Measurements from ENCODE around the gene MIF4GD. TPM values are rescaled to one million over a fixed set of nuclear protein-coding genes. Genes with fewer than 3 reads are reported as not detected.
A peak's percentile ranks its signal among the peaks of the same experiment; 100 is the strongest.

Gene MIF4GD
- total RNA-seq, 2 experiments from 2014 or later, result 50.2 to 57.2 TPM

- Mint-ChIP-seq H3K36me3 (peaks cover 21% of the 10 kb centered on the region), H3K27me3 (no peaks in the 10 kb centered on the region), H3K9me3 (no peaks in the 10 kb centered on the region), H3K4me3 (peak overlapping the region; percentile 83), H3K27ac (peak overlapping the region; percentile 80), H3K4me1 (ENCODE audit: low read depth) (peaks cover 31% of the 10 kb centered on the region)
- intact Hi-C loops (cut with micrococcal nuclease), result loop anchor here (1.0 to 5.0 kb wide), 3 partner anchors 9 to 247 kb away; partner anchors contain the start of genes CASKIN2, GGA3, MRPS7 and TSEN54
- POLR2A ChIA-PET, result interaction anchor here (0.7 to 3.8 kb wide), 19 partner anchors 9 to 246 kb away, joined by 3 to 80 read pairs (median 4); partner anchors contain the start of genes GGA3, GRB2, JPT1 and MRPS7
- peak; percentile 71 for DNase-seq
- CTCF ChIA-PET, result interaction anchor here (0.6 to 6.8 kb wide), 44 partner anchors 9 to 483 kb away, joined by 3 to 106 read pairs (median 5); partner anchors contain the start of genes ARMC7, CDR2L, GGA3 and GRB2
Measured at GRCh38 chr17:75270218-75270965, 639 bp downstream of the MIF4GD start.

- Mint-ChIP-seq H3K9me3 (no peaks in the 10 kb centered on the region), H3K36me3 (peaks cover 20% of the 10 kb centered on the region), H3K27ac (peak overlapping the region; percentile 80), H3K4me1 (ENCODE audit: low read depth) (peaks cover 31% of the 10 kb centered on the region), H3K4me3 (peak overlapping the region; percentile 83), H3K27me3 (no peaks in the 10 kb centered on the region)
- ChIA-PET POLR2A (interaction anchor here (0.8 to 3.8 kb wide), 12 partner anchors 9 to 246 kb away, joined by 3 to 80 read pairs (median 6); partner anchors contain the start of genes GGA3, GRB2, JPT1 and MRPS7), CTCF (interaction anchor here (0.8 to 6.8 kb wide), 11 partner anchors 8 to 308 kb away, joined by 3 to 106 read pairs (median 24); partner anchors contain the start of genes GGA3, MRPS7, SLC25A19 and SUMO2)
- intact Hi-C loops (cut with micrococcal nuclease), result loop anchor here (1.0 to 10.0 kb wide), 4 partner anchors 9 to 247 kb away; partner anchors contain the start of genes CASKIN2, GGA3, MRPS7 and TSEN54
- peak; percentile 30 for DNase-seq
Measured at GRCh38 chr17:75269844-75270217, 1.2 kb downstream of the MIF4GD start.

- peaks cover 21% of the 10 kb centered on the region for H3K36me3 Mint-ChIP-seq
- H3K4me1 Mint-ChIP-seq (ENCODE audit: low read depth), result peaks cover 33% of the 10 kb centered on the region
- CTCF ChIA-PET, result interaction anchor here (1.2 kb wide), 1 partner anchor 18 kb away, joined by 4 read pairs; no protein-coding TSS in a partner anchor
- intact Hi-C loops (cut with micrococcal nuclease), result loop anchor here (10.0 kb wide), 1 partner anchor 233 kb away; no protein-coding TSS in a partner anchor
- no peaks in the 10 kb centered on the region for H3K27me3 Mint-ChIP-seq
- H3K4me3 Mint-ChIP-seq, result no peak overlapping the region
- H3K27ac Mint-ChIP-seq, result no peak overlapping the region
- POLR2A ChIA-PET, result interaction anchor here (0.5 to 0.6 kb wide), 2 partner anchors 9 to 21 kb away, joined by 3 read pairs; no protein-coding TSS in a partner anchor
- no peaks in the 10 kb centered on the region for H3K9me3 Mint-ChIP-seq
- DNase-seq, result no peak
Measured at GRCh38 chr17:75267411-75268232, 3.4 kb downstream of the MIF4GD start.

GRCh38 chr17:75267153-75267410 is 3.9 kb downstream of the MIF4GD start:
- peaks cover 33% of the 10 kb centered on the region for H3K4me1 Mint-ChIP-seq (ENCODE audit: low read depth)
- H3K36me3 Mint-ChIP-seq, result peaks cover 22% of the 10 kb centered on the region
- intact Hi-C loops (cut with micrococcal nuclease), result loop anchor here (10.0 kb wide), 1 partner anchor 232 kb away; no protein-coding TSS in a partner anchor
- H3K4me3 Mint-ChIP-seq, result no peak overlapping the region
- H3K9me3 Mint-ChIP-seq, result no peaks in the 10 kb centered on the region
- ChIA-PET POLR2A (no interaction called here), CTCF (no interaction called here)
- no peaks in the 10 kb centered on the region for H3K27me3 Mint-ChIP-seq
- H3K27ac Mint-ChIP-seq, result no peak overlapping the region
- no peak for DNase-seq

- Mint-ChIP-seq H3K9me3 (no peaks in the 10 kb centered on the region), H3K27ac (no peak overlapping the region), H3K27me3 (no peaks in the 10 kb centered on the region), H3K4me1 (ENCODE audit: low read depth) (peaks cover 30% of the 10 kb centered on the region), H3K36me3 (peaks cover 22% of the 10 kb centered on the region), H3K4me3 (no peak overlapping the region)
- no peak for DNase-seq
- CTCF ChIA-PET, result no interaction called here
- intact Hi-C loops (cut with micrococcal nuclease), result loop anchor here (10.0 kb wide), 1 partner anchor 232 kb away; no protein-coding TSS in a partner anchor
- POLR2A ChIA-PET, result no interaction called here
Measured at GRCh38 chr17:75266316-75267152, 4.5 kb downstream of the MIF4GD start.

- Mint-ChIP-seq H3K4me3 (no peak overlapping the region), H3K36me3 (peaks cover 22% of the 10 kb centered on the region), H3K9me3 (no peaks in the 10 kb centered on the region), H3K4me1 (ENCODE audit: low read depth) (peaks cover 30% of the 10 kb centered on the region), H3K27me3 (no peaks in the 10 kb centered on the region), H3K27ac (no peak overlapping the region)
- DNase-seq, result no peak
- intact Hi-C loops (cut with micrococcal nuclease), result loop anchor here (10.0 kb wide), 1 partner anchor 231 kb away; no protein-coding TSS in a partner anchor
- ChIA-PET POLR2A (interaction anchor here (0.5 kb wide), 1 partner anchor 640 kb away, joined by 4 read pairs; no protein-coding TSS in a partner anchor), CTCF (interaction anchor here (0.7 kb wide), 1 partner anchor 26 kb away, joined by 3 read pairs; no protein-coding TSS in a partner anchor)
Measured at GRCh38 chr17:75265614-75266315, 5.3 kb downstream of the MIF4GD start.

GRCh38 chr17:75263055-75263454 is 8.0 kb downstream of the MIF4GD start:
- Mint-ChIP-seq H3K27me3 (no peaks in the 10 kb centered on the region), H3K36me3 (peaks cover 23% of the 10 kb centered on the region), H3K4me3 (peak overlapping the region; percentile 93), H3K27ac (peak overlapping the region; percentile 33), H3K9me3 (no peaks in the 10 kb centered on the region), H3K4me1 (ENCODE audit: low read depth) (peaks cover 40% of the 10 kb centered on the region)
- ChIA-PET POLR2A (interaction anchor here (0.9 to 4.0 kb wide), 6 partner anchors 8 to 193 kb away, joined by 5 to 80 read pairs (median 26); partner anchors contain the start of genes GRB2, MIF4GD, SLC25A19 and SUMO2), CTCF (interaction anchor here (0.5 to 4.8 kb wide), 6 partner anchors 8 to 717 kb away, joined by 3 to 106 read pairs (median 18); partner anchors contain the start of gene MIF4GD)
- DNase-seq, result no peak
- intact Hi-C loops (cut with micrococcal nuclease), result loop anchor here (5.0 to 10.0 kb wide), 4 partner anchors 56 to 228 kb away; partner anchors contain the start of genes NUP85 and SUMO2

- intact Hi-C loops (cut with micrococcal nuclease), result loop anchor here (5.0 to 10.0 kb wide), 4 partner anchors 55 to 227 kb away; partner anchors contain the start of genes NUP85 and SUMO2
Measured at GRCh38 chr17:75262112-75262606, 8.9 kb downstream of the MIF4GD start.

GRCh38 chr17:75261336-75262111 is 9.5 kb downstream of the MIF4GD start, which contains the start of the genes GGA3 and MRPS7:
Gene GGA3, minus strand, starts transcription at chr17:75261606. Its CDS starts 19 bp downstream, at chr17:75261587.
Gene MRPS7, plus strand, starts transcription at chr17:75261879. Its CDS starts 22 bp downstream, at chr17:75261901.
- POLR2A ChIA-PET, result interaction anchor here (0.7 to 4.0 kb wide), 22 partner anchors 9 to 249 kb away, joined by 3 to 80 read pairs (median 6); partner anchors contain the start of genes ARMC7, GRB2, MIF4GD and MRPL58
- H3K27ac Mint-ChIP-seq, result peak within 1 kb of the TSS; percentile 96
- peaks cover 19% of the 10 kb centered on the region for H3K36me3 Mint-ChIP-seq

More at GRCh38 chr17:75262112-75262606, 8.9 kb downstream of the MIF4GD start:
- H3K4me3 Mint-ChIP-seq, result peak overlapping the region; percentile 93
- CTCF ChIA-PET, result interaction anchor here (1.0 to 4.8 kb wide), 14 partner anchors 9 to 194 kb away, joined by 3 to 106 read pairs (median 8); partner anchors contain the start of genes GRB2, MIF4GD, NT5C and SLC25A19
- peaks cover 23% of the 10 kb centered on the region for H3K36me3 Mint-ChIP-seq
- POLR2A ChIA-PET, result interaction anchor here (0.7 to 4.0 kb wide), 18 partner anchors 8 to 194 kb away, joined by 3 to 80 read pairs (median 10); partner anchors contain the start of genes GRB2, MIF4GD, NUP85 and SLC25A19
- H3K27ac Mint-ChIP-seq, result peak overlapping the region; percentile 96
- H3K4me1 Mint-ChIP-seq (ENCODE audit: low read depth), result peaks cover 46% of the 10 kb centered on the region
- no peak for DNase-seq
- H3K27me3 Mint-ChIP-seq, result no peaks in the 10 kb centered on the region
- no peaks in the 10 kb centered on the region for H3K9me3 Mint-ChIP-seq

More at GRCh38 chr17:75261336-75262111, 9.5 kb downstream of the MIF4GD start, which contains the start of the genes GGA3 and MRPS7:
- CTCF ChIA-PET, result interaction anchor here (1.0 to 4.8 kb wide), 16 partner anchors 10 to 300 kb away, joined by 3 to 106 read pairs (median 7); partner anchors contain the start of genes GRB2, MIF4GD, NT5C and SLC25A19
- H3K4me1 Mint-ChIP-seq (ENCODE audit: low read depth), result peaks cover 49% of the 10 kb centered on the region
- intact Hi-C loops (cut with micrococcal nuclease), result loop anchor here (1.0 to 10.0 kb wide), 9 partner anchors 9 to 227 kb away; partner anchors contain the start of genes GRB2, JPT1, NUP85 and SLC25A19
- no peaks in the 10 kb centered on the region for H3K27me3 Mint-ChIP-seq
- H3K4me3 Mint-ChIP-seq, result peak within 1 kb of the TSS; percentile 93
- no peaks in the 10 kb centered on the region for H3K9me3 Mint-ChIP-seq
- peak; percentile 96 for DNase-seq

Data from activated CD4-positive, alpha-beta memory T cell treated with anti-CD3 and anti-CD28 coated beads for 36 hours (primary cell).